GM13977 (cell line): ENCODE measurements around the gene FBLIM1.

Experiments used
- DNase-seq: peaks from one replicate; pipeline ENCODE4 v3.0.0; 2012; ENCODE audit warnings: low spot score
- CTCF ChIP-seq: IDR thresholded peaks from 2 replicates; pipeline ENCODE4 v1.5.1; 2012; ENCODE audit warnings: mild to moderate bottlenecking, control low read depth; ENCODE audit not compliant: insufficient read depth; ENCODE audit errors: extremely low read depth, missing control alignments
- in situ Hi-C: fragments of 300-500 bp; cut with MboI; formaldehyde crosslinking; loops from one replicate; pipeline ENCODE4 v1.12.0; 2022; ENCODE audit warnings: low sequenced_read_pairs, low pct_unique_long_range_greater_than_20kb, mixed read lengths, inconsistent platforms; ENCODE audit not compliant: unreplicated experiment

FBLIM1 gene

GRCh38 chr1:15726508-15726907, 32.1 kb upstream of the FBLIM1 start:
- DNase-seq: no peak
- no peak for TF ChIP-seq CTCF
- in situ Hi-C loops: no loop called here

DNA sequence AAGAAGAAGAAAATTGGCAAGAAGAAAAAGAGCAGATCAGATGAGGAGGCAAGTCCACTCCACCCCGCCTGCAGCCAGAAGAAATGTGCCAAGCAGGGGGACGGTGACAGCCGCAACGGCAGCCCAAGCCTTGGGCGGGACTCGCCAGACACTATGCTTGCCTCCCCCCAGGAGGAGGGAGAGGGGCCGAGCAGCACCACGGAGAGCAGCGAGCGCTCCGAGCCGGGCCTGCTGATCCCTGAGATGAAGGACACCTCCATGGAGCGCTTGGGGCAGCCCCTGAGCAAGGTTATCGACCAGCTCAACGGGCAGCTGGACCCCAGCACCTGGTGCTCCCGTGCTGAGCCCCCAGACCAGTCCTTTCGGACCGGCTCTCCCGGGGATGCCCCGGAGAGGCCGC, 31.6 kb upstream of the FBLIM1 start:
- in situ Hi-C loops: no loop called here
- no peak for DNase-seq
- no peak for TF ChIP-seq CTCF

DNA sequence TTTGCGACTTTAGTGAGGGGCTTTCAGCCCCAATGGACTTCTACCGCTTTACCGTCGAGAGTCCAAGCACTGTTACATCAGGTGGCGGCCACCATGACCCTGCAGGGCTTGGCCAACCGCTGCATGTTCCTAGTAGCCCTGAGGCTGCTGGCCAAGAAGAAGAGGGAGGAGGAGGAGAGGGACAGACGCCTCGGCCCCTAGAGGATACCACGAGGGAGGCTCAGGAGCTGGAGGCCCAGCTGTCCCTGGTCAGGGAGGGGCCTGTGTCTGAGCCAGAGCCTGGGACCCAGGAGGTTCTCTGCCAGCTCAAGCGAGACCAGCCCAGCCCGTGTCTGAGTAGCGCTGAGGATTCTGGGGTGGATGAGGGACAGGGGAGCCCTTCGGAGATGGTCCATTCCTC, 31.2 kb upstream of the FBLIM1 start:
- no peak for TF ChIP-seq CTCF
- in situ Hi-C loops: no loop called here
- no peak for DNase-seq

DNA sequence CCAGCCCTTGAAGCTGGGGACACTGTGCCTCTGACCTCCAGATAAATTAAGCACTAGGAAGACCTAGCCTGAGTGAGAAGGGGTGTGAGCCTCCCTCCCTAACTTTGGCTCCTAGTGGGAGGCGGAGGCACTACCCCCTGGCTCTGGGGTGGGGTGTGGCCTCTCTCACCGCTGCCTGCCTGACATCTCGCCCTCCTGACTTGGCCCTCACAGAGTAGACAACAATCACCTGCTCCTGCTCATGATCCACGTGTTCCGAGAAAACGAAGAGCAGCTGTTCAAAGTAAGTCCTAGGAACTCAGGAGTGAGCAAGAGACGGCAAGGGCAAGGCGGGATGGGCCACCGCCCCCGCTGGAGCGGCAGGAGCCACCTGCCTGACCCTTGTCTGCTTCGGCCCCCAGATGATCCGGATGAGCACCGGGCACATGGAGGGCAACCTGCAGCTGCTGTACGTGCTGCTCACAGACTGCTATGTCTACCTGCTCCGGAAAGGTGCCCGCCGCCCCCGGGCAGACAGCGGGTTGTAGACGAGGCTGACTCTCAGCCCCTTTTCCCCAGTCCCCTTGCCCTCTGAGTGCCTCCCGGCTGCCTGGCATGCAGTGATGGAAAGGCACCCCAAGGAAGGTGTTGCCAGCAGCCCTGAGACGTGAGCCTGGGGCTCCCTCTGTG, 30.6 kb upstream of the FBLIM1 start:
- DNase-seq: no peak
- in situ Hi-C loops: no loop called here
- no peak for TF ChIP-seq CTCF

DNA sequence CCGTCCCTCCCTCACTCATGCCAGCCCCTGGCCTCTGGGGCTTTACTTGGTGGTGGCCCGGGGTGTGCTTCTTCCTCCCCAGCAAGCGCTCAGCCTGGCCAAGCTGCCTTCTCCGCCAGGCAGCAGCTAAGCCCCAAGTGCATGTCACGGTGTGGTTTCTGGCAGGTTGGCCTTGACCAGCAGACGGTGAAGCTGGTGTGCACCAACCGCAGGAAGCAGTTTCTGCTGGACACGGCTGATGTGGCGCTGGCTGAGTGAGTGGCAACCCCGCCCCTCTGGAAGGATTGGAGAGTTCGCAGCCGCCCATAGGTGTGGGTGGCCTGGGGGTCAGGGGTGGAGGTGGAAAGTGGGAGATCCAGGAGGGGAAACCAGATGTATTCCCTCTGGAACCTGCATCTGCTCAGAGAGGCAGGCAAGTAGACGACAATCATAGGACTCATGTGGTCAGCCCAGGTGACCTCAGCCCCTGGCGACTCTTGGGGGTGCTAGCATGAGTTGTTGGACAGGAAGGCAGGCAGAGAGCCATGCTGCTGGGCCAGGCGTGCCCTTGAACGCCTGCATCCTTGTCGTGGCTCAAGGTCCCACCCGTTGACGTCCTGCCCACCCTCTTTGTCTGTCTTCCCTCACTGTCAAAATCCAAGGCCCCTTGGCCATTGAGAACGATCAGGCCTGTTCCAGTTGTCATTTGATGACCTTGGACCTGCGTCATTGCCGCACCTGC, 29.5 kb upstream of the FBLIM1 start:
- in situ Hi-C loops: no loop called here
- no peak for DNase-seq

GRCh38 chr1:15730423-15730822, 28.2 kb upstream of the FBLIM1 start:
- in situ Hi-C loops: no loop called here
- no peak for TF ChIP-seq CTCF
- no peak for DNase-seq

More for the DNA sequence above, 29.5 kb upstream of the FBLIM1 start:
- TF ChIP-seq CTCF: no peak
